ENCODE results near the gene ARHGAP22.

ARHGAP22 gene

GRCh38 chr10:48632166-48632565 is 27.3 kb upstream of the ARHGAP22 start:
- peak; percentile 48 for DNase-seq

- DNase-seq: no peak
These were observed 23.2 kb upstream of the ARHGAP22 start for GRCh38 chr10:48627984-48628609.

GRCh38 chr10:48626986-48627731 is 22.3 kb upstream of the ARHGAP22 start:
- DNase-seq: no peak

GRCh38 chr10:48626447-48626846 is 21.6 kb upstream of the ARHGAP22 start:
- DNase-seq: no peak

GRCh38 chr10:48625826-48626134 is 20.9 kb upstream of the ARHGAP22 start:
- no peak for DNase-seq

GRCh38 chr10:48623607-48624132 is 18.8 kb upstream of the ARHGAP22 start:
- DNase-seq: no peak

- DNase-seq: no peak
These were observed 18.1 kb upstream of the ARHGAP22 start for GRCh38 chr10:48623009-48623408.

GRCh38 chr10:48620719-48621118 is 15.8 kb upstream of the ARHGAP22 start:
- DNase-seq: no peak

- DNase-seq: no peak
These were observed 11.6 kb upstream of the ARHGAP22 start for GRCh38 chr10:48616436-48616835.

- DNase-seq: peak; percentile 45
These were observed 9.9 kb upstream of the ARHGAP22 start for GRCh38 chr10:48614481-48615390.

GRCh38 chr10:48613016-48613415 is 8.1 kb upstream of the ARHGAP22 start:
- DNase-seq: no peak

- peak; percentile 45 for DNase-seq
These were observed 7.5 kb upstream of the ARHGAP22 start for GRCh38 chr10:48612236-48612943.

- no peak for DNase-seq
These were observed 6.3 kb upstream of the ARHGAP22 start for GRCh38 chr10:48611133-48611532.

GRCh38 chr10:48610585-48611093 is 5.8 kb upstream of the ARHGAP22 start:
- no peak for DNase-seq

- no peak for DNase-seq
These were observed 5.2 kb upstream of the ARHGAP22 start for GRCh38 chr10:48609899-48610584.

GRCh38 chr10:48609441-48609840 is 4.6 kb upstream of the ARHGAP22 start:
- DNase-seq: no peak

- no peak for DNase-seq
These were observed 4.1 kb upstream of the ARHGAP22 start for GRCh38 chr10:48608976-48609375.

- no peak for DNase-seq
These were observed 3.4 kb upstream of the ARHGAP22 start for GRCh38 chr10:48608279-48608681.

GRCh38 chr10:48607356-48608278 is 2.7 kb upstream of the ARHGAP22 start:
- no peak for DNase-seq

- peak; percentile 90 for DNase-seq
These were observed 1.9 kb upstream of the ARHGAP22 start for GRCh38 chr10:48606530-48607355.
